Nephron progenitor cell (in vitro differentiated cells): ENCODE results near the gene ZNF862.

ENCODE experiments used
- DNase-seq: peaks from one replicate; pipeline ENCODE4 v3.0.0; 2021
- H3K27ac Mint-ChIP-seq: 2 replicates; pipeline ENCODE4 v1.8.0; 2021; ENCODE audit warnings: mild to moderate bottlenecking, moderate library complexity, mixed read lengths
- H3K27me3 Mint-ChIP-seq: 2 replicates; pipeline ENCODE4 v1.8.0; 2021; ENCODE audit warnings: mild to moderate bottlenecking, low read depth, mixed read lengths; ENCODE audit not compliant: poor library complexity
- H3K36me3 Mint-ChIP-seq: 2 replicates; pipeline ENCODE4 v1.8.0; 2021; ENCODE audit warnings: low read depth, mixed read lengths
- H3K4me1 Mint-ChIP-seq: 2 replicates; pipeline ENCODE4 v1.8.0; 2021; ENCODE audit warnings: mixed read lengths
- H3K4me3 Mint-ChIP-seq: 2 replicates; pipeline ENCODE4 v1.8.0; 2021; ENCODE audit warnings: mild to moderate bottlenecking, moderate library complexity, mixed read lengths
- H3K9me3 Mint-ChIP-seq: 2 replicates; pipeline ENCODE4 v1.8.0; 2021; ENCODE audit warnings: mild to moderate bottlenecking, moderate library complexity, mixed read lengths
- CTCF ChIP-seq: fragments of 200-600 bp; sonication (generic); IDR thresholded peaks from 2 replicates; pipeline ENCODE4 v1.5.0; 2021; ENCODE audit warnings: antibody characterized with exemption

Gene ZNF862

GRCh38 chr7:149837564-149838223 is 481 bp upstream of the ZNF862 start:
- peak overlapping the region; percentile 85 for H3K4me3 Mint-ChIP-seq
- peaks cover 41% of the 10 kb centered on the region for H3K4me1 Mint-ChIP-seq
- H3K27ac Mint-ChIP-seq: no peak overlapping the region
- TF ChIP-seq CTCF: no peak
- peaks cover 4% of the 10 kb centered on the region for H3K36me3 Mint-ChIP-seq
- DNase-seq: no peak
- peaks cover 37% of the 10 kb centered on the region for H3K27me3 Mint-ChIP-seq
- H3K9me3 Mint-ChIP-seq: peaks cover 4% of the 10 kb centered on the region

DNA sequence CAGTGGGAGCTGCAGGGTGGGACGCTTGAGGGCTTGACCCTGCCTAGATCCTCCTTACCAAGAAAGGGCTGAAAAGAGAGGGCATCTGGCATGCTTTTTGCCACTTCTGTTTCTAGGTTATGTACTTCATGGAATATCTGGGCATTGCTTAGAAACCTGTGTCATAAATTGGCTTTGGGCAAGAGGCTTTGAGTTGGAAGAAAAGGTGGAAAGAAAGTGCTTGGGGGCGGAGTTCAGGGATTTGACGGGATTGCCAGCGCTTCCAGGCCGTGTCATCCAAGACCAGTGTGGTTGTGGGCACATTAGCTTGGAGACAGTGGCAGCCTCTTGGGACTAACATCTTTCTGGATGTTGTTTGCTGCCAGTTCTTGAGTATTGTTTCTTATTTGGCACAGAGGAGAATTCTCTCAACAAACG is 825 bp downstream of the ZNF862 start:
- H3K27me3 Mint-ChIP-seq: peaks cover 38% of the 10 kb centered on the region
- peaks cover 36% of the 10 kb centered on the region for H3K4me1 Mint-ChIP-seq
- DNase-seq: no peak
- no peak for TF ChIP-seq CTCF
- H3K36me3 Mint-ChIP-seq: peaks cover 4% of the 10 kb centered on the region
- no peak overlapping the region for H3K27ac Mint-ChIP-seq
- H3K4me3 Mint-ChIP-seq: peak overlapping the region; percentile 89
- peaks cover 4% of the 10 kb centered on the region for H3K9me3 Mint-ChIP-seq

- H3K4me1 Mint-ChIP-seq: peaks cover 30% of the 10 kb centered on the region
- DNase-seq: no peak
- peaks cover 29% of the 10 kb centered on the region for H3K27me3 Mint-ChIP-seq
- H3K9me3 Mint-ChIP-seq: peaks cover 4% of the 10 kb centered on the region
- no peak for TF ChIP-seq CTCF
- H3K27ac Mint-ChIP-seq: no peak overlapping the region
- peaks cover 4% of the 10 kb centered on the region for H3K36me3 Mint-ChIP-seq
- peak overlapping the region; percentile 89 for H3K4me3 Mint-ChIP-seq
Measured at GRCh38 chr7:149839933-149840332, 1.8 kb downstream of the ZNF862 start.

GRCh38 chr7:149843566-149843965 is 5.4 kb downstream of the ZNF862 start:
- H3K9me3 Mint-ChIP-seq: no peaks in the 10 kb centered on the region
- no peak overlapping the region for H3K4me3 Mint-ChIP-seq
- H3K36me3 Mint-ChIP-seq: peaks cover 20% of the 10 kb centered on the region
- no peak for DNase-seq
- peaks cover 20% of the 10 kb centered on the region for H3K4me1 Mint-ChIP-seq
- H3K27ac Mint-ChIP-seq: no peak overlapping the region
- H3K27me3 Mint-ChIP-seq: peaks cover 4% of the 10 kb centered on the region
- no peak for TF ChIP-seq CTCF

GRCh38 chr7:149844445-149844844 is 6.3 kb downstream of the ZNF862 start:
- Mint-ChIP-seq H3K27me3 (peaks cover 4% of the 10 kb centered on the region), H3K27ac (no peak overlapping the region), H3K4me1 (peaks cover 13% of the 10 kb centered on the region), H3K9me3 (no peaks in the 10 kb centered on the region), H3K36me3 (peaks cover 22% of the 10 kb centered on the region), H3K4me3 (no peak overlapping the region)
- DNase-seq: no peak
- no peak for TF ChIP-seq CTCF

GRCh38 chr7:149845257-149845980 is 7.2 kb downstream of the ZNF862 start:
- peaks cover 4% of the 10 kb centered on the region for H3K27me3 Mint-ChIP-seq
- H3K4me1 Mint-ChIP-seq: peaks cover 17% of the 10 kb centered on the region
- no peak for TF ChIP-seq CTCF
- H3K4me3 Mint-ChIP-seq: no peak overlapping the region
- no peak for DNase-seq
- no peaks in the 10 kb centered on the region for H3K9me3 Mint-ChIP-seq
- H3K36me3 Mint-ChIP-seq: peaks cover 20% of the 10 kb centered on the region
- no peak overlapping the region for H3K27ac Mint-ChIP-seq
